Activated CD8-positive, alpha-beta memory T cell treated with anti-CD3 and anti-CD28 coated beads, Interleukin-2, amount 50 U/mL, for 1 hour (primary cell): ENCODE results near the gene SEZ6L.
"Not testable (repeated sequence)": the region's sequence is repeated elsewhere in the genome, so short reads cannot be mapped to it uniquely, and the experiment has no call there.

ENCODE experiments used
- DNase-seq: peaks from one replicate; pipeline ENCODE4 v3.0.0-alpha.2; 2020; ENCODE audit errors: extremely low read depth

Gene SEZ6L

DNA sequence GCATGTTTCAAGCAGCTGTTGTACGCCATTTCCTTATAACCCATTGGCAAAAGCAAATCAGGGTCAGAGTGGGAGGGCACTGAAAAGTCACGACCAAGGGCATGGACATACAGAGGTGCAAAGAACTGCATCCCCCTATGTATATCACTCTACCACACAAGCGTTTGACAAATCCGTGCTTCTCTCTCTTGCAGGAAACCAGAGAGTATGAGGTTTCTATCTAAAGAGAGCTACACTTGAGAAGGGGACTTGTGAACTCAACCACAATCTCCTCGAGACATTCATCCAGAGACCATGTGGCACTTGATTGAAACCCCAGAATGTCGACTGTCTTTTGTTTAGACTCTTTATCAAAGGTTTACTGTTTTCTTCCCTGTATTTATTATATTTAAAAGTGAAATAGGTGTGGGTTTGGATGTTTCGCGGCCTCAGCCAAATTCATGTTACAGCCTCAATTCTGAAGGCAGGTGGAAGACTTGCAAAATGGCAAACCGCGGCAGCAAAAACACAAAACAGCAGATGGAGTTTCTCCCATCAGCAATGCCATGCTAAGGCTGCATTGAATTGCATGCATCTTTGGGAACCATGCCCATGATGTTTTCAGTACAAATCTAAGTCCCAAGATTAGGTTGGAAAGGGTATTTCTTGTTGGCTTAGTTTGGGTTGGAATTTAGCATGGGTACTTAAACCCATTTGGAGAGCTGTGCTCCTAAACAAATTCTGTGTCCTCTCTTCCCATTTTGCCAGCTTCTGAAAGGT lies 211.0 kb downstream of the SEZ6L start:
- DNase-seq = no peak

DNA sequence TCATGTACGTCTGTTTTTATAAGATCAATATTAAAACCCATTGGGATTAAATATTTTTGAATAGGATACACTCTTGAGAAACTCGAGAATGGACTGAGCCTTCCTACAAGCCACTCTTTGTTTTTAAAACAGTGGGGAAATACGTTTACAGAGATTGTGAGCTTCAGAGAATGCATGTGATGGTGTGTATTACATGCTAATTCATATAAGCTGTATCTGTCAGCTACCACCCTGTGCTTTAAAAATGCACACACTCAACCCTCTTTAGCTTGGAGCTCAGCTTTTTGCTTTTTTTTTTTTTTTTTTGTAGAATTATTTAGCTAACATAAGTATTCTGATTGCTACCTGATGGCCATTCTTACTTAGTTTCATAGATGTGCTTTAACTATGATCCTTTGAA lies 213.5 kb downstream of the SEZ6L start:
- no peak for DNase-seq

DNA sequence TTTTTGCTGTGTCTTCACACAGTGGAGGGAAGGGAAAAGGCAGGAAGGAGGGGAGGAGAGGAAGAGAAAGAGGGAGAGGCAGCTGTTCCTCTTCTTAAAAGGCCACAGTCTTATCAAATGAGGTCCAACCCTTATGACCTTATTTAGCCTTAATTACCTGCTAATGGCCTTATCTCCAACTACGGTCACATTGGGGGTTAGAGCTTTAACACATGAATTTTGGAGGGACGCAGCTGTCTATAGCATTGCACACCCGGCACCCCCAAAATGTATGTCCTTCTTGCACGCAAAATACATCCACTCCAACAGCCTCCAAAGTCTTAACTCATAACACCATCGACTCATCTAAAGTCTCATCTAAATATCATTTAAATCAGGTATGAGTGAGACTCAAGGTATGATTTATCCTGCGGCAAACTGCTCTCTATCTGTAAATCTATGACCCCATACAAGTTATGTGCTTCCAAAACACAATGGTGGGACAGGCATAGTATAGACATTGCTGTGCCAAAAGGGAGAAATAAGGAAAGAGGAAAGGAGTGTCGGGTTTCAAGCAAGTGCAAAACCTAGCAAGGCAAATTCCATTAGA lies 214.8 kb downstream of the SEZ6L start:
- DNase-seq = no peak

DNA sequence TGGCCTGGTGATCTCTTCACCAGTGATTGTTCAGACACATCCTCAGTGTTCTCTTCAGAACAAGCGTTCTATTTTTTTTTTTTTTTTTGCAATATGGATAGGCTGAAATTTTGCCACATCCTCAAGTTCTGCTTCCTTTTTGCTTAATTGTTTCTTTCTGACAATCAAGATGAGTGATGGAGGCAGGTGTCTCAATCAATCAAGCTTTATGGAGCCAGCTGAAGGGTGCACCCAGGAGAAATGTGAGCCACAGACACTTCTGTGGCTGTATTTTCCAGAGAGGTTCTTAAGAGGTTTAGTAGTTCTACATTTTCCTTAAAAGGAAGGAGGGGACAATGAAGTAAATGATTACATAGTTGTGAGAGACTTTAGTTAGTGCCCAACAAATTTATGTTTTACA lies 215.9 kb downstream of the SEZ6L start:
- no peak for DNase-seq

DNA sequence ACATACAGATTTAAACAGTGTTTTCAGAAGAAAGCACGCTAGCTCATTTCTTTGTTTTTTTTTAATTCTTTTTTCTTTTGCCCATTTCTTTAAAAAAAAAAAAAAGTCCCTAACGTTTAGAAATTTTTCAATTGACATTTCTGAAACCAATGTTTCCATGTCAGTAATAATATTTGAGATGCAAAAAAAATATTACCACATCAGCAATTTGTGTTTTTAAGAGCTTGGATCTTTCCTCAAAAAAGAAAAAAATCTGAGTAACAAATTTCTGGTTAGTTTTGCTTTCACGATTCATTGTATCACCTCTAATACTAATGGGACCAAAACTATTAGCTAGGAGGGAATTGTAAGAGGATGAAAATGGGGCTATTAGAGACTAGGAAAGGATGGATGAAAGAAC lies 219.9 kb downstream of the SEZ6L start:
- DNase-seq = no peak

DNA sequence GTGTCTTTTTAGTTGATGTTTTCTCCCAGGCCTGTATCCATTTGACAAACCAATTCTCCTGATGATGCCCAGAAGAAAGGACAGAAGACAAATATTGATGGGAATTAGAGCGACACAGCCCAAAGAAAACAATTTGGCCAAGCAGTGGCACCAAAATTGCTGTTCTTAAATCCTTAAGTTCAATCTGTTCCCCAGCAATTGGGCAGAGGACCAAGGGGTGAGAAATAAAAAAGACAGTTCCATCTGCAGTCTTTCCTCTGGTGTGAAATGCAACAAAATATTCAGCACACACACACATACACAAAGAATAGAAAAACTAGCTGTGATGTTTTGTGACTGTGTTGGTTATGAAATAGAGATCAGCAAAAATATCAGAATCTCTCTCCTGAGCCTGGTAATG lies 221.8 kb downstream of the SEZ6L start:
- no peak for DNase-seq

DNA sequence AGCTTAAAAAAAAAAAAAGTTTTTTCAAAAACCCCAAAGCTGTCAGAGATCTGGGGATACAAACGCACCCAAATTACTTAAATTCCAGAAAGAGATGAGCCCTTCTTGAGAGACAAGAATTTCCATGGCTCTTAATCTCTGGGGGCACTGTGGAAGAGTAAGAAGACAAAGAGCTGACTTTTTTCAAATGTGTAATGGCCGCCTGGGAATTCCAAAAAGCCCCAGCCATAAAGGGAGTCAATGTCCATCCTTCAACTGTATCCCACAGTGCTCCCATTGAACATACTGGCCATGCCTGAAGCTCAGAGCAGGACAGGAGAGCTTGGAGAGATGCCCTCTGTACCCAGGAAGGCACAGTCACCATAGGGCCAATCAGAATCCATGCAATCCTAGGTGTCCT lies 222.4 kb downstream of the SEZ6L start:
- no peak for DNase-seq

DNA sequence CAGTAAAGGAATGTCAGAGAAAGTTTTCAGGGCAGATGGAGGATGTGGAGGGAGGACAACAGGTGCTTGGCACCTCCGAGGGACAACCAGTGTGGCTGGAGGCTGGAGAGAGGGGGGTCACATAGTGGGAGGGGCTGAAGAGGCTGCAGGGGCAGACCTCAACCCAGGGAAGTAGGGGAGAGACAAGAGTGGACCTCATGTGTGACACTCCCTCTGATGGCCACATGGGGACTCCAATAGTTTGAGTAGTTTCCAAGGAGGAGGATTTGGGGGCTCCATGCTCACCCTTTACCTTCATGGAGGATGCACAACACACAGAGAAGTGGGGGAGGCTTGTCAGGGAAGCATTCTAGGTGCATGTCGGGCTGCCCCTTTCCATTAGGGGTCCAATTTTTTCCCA lies 224.7 kb downstream of the SEZ6L start:
- DNase-seq = no peak

DNA sequence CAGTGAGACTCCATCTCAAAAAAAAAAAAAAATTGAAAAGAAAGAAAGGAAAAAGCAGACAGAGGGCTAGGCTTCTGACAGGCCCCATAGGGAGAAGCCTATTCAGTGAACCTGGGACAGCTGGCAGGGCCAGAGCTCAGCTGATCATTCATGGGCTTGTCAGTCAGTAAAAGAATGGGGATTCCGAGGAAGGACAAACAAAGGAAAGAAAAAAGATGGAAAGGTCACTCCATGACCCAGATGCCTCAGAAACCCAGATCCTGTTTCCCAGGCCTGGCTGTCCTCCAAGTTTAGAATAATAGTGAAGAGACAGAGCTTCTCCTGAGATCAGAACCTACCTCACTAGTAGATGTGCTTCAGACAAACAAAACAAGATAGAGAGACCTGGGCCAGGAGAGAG lies 225.5 kb downstream of the SEZ6L start:
- no peak for DNase-seq

DNA sequence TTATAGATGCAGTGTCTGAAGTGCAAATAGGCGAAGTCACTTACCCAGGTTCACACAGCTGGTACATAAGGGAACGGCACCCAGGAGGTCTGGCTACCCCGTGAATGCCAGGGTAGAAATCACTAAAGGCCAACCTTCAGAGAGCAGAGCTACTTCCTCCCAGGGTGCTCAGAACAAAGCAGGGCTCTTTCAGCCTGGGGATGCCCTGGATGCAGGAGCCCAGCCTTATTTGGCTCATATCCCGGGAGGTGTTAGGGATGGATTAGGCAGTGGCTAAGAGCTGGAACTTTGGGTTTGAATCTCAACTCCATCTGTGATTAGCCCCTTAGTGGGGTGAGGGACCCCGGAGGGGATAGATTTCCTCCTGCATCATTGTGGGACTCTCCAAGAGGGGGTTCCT lies 226.7 kb downstream of the SEZ6L start:
- no peak for DNase-seq

DNA sequence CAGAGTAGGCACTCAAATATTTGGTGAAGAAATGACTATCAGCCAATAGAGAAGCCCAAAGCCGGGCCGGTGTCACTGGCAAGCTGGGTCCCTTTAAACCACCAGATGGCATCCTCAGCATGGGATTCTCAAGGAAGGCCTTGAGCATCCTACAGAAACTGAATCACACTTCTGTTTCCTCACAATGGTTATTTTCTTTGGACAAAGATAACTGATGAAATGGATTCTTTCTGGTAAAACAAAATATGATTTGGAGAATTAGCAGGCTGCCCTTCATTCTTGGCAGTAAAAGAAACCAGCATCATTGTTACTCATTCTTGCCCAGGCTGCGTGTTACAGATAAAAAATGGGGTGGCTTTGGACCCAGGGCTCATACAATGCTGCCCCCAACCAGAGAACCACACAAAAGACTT lies 229.5 kb downstream of the SEZ6L start:
- no peak for DNase-seq

DNA sequence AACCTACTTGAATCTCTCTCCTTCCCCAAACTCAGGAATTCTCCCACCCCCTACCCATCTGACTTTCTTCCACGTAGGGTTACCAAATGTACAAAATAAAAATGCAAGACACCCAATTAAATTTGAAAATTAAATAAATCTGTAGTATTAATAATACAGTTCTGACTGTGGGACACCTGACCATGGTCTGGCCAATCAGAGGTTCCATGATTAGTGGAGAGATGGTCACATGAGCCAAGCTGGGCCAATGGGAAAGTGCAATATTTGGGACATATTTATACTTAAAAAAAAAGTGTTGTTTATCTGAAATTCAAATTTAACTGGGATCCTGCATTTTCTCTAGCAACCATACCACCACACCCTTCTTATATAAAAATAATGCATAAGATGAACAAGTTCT lies 230.0 kb downstream of the SEZ6L start:
- DNase-seq = no peak

DNA sequence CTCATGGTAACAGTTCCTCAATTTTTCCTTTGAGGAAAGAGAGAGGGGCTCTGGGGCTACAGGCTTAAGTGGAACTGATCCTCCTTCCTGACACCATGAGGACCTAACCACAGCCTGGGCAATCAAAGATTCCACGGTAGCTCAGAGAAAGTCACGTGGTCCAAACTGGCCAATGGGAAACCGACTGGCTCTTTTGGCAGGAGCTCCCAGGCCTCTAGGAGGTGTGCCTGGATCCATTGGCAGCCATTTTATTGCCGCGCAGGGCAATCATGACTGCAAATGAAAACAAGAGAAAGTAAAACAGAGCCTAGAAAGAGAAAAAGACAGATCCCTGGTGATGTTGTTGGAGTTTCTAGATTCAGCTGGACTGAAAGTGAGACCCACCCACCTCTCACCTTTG lies 232.5 kb downstream of the SEZ6L start:
- DNase-seq = no peak

DNA sequence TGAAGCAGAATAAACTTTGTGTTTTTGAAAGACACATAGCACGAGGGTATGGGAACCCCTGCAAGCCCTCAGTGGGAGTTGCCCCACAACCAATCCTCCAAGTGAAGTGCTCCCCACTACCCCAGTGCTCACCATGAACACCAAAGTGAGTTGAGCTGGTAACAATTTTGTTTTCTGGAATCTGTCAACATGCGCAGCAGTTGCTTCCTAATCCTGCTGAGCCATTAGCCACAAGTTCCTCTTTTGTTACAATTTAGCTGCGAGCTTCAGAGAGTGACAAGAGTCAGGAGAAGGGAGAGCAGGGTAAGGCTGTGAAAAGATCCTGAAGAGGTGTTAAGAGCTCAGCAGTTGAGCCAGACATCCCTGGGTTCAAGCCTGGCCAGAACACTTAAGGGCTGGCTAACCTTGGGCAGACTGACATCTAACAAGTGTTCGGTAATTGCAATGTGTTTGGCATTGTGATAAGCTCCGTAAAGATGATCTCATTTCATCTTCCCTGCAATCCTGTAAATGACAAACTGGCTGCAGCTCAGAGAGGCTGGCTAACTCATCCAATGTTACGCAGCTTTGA lies 235.7 kb downstream of the SEZ6L start:
- DNase-seq = no peak

DNA sequence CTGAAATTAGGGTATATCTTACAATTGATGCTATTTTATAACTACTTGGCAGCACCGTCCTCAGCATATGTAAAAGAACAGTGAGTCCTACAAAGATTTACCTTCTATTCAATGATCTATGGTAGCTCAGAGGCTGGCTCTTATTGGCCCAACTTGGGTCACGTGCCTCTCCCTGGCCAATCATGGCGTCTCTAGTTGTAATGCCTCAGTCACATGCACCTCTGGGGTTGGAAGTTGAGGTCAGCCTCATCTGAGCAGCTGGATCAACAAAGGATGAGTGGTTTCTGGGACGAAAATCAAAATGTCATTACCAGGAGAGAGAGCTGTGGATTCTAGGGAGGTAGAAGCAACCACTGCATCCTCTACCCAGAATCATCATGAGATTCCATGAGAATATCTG lies 236.9 kb downstream of the SEZ6L start:
- DNase-seq = no peak

DNA sequence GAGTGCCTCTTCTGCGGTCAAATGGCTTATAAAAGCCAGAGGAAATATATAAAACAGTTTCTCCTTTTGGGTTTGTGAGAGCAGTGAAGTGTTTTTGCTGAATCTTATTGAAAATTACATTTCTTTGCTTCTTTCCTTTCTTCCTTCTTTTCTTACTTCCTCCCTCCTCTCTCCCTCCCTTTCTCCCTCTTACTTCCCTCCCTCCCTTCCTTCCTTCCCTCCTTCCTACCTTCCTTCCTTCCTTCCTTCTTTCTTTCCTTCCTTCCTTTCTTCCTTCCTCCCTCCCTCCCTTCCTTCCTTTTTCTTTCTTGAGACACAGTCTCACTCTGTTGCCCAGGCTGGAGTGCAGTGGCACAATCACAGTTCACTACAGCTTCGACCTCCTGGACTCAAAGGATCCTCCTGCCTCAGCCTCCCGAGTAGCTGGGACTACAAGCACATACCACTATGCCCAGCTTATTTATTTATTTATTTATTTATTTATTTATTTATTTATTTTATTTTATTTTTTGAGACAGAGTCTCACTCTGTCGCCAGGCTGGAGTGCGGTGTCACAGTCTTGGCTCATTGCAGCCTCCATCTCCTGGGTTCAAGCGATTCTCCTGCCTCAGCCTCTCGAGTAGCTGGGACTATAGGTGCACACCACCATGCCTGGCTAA lies 239.4 kb downstream of the SEZ6L start:
- not testable (repeated sequence) for DNase-seq

DNA sequence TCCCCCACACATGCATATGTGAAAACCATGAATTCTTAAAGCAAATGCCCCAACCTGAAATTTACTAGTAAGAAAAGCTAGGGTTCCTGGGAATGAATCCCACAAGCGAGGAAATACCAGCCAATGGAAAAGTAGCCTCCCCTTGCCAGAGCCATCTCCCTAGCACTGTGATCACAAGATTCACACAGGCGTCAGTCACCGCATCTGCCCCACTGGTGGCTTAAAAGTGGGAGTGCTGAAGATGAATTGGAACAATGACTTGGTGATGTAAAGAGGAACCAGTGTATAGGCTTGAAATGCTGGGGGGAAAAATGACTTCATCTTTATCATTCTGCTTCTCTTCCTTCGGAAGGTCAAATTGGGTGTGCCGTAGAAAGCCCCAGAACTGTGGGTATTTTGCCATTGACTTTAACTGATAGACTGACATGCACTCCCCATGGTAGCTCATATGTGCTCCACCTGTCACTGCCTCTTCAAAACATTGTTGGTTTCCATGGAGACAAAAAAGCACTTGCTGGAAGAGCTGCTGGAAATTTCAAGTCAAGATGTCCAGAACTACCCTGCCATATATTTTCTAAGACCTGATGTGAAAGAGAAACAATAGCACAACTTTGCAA lies 240.6 kb downstream of the SEZ6L start:
- no peak for DNase-seq

DNA sequence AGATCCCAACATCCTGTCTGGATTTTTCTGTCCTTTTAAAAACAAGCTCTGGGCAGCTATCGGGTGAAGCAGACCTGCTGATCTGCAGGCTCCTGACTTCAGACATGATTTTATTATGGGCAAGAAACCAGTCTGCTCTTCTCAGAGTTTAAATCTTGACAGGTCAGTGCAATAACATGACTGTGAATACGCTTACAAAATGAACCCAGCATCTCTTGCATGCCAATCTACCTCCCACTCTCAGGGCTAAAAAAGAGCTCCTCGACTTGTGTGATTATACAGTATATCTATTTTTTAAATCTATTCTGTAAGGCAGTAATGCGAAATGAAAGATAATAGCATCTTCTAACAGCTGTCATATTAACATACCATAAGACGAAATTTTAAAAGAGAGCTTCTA lies 241.1 kb downstream of the SEZ6L start:
- DNase-seq = no peak

DNA sequence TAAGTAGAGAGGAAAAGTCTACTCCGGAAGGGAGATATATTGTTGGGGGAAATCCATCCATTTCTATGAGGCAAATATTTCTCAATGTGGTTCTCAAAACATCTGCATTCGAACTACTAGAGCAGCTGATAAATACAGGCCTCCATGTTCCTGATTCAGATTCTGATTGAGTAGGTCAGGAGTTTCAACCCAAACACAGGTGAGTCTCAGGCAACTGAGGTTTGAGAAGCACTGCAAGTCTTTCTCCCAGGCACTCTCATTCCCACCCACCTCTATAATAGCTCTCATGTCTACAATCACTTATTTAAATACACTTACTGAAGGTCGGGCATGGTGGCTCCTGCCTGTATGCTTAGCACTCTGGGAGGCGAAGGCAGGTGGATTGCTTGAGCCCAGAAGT lies 245.1 kb downstream of the SEZ6L start:
- no peak for DNase-seq

DNA sequence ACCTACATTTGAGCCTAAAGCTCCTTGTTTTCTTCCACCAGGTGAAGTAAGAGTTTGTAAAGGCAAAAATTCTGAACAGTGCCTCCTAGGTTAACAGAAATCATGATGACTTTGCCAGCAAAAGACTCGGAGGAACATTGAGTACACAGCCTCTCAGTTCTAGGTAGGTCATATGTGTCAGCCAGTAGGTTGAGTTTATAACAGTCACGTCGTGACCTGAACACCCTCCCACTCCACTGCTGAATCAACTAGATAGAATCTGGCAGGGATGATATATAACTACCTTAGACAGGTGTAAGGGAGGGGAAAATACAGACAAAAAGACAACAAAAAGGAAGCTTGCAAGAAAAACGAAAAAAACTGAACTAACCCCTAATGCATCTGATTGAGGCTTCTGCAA lies 247.0 kb downstream of the SEZ6L start:
- no peak for DNase-seq

DNA sequence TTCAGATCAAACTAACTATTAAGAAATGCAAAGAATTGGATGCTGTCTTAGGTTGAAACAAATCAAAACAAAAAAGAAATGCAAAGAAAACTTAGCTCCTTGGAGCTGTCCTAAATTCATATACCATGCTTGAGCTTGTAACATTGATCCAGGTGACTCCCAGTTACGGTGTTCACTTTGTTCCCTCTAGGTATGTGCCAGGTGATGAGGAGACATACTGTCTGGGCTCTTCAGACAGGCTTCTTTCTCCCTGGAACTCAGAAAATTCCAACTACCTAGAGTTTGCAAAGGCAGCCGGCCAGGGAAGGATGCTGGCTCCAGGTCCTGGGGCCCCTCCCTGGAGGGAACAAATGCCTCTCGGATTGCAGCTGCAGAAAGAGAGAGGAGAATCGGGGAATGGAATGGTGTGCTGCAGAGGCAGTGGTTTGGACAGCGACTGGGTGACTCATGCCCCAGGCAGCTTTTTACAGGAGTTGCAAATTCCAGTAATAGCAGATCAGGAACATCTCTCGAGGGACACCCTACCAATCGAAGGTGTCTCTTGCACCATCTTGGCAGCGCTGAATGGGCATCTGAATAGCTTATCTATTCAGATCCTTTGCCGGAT lies 247.5 kb downstream of the SEZ6L start:
- DNase-seq = no peak

DNA sequence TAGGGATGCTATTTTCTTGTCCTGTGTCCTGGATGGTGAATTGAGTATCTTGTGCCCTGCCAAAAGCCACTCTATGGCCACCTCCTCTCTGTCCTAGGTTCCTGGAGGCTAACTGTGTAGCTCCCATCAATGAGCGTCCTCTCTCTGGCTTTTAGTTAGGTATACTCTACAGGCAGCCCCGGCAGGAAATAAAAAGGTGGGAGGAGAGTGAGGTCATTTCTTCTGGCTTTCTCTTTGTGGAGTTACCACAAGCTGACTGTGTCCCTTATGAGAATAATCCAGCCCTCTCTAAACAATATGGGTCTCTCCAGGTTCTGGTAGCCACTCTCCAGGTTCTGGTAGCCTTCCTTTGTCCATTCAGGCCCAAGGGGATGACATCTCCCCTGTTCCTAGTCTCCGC lies 248.1 kb downstream of the SEZ6L start:
- no peak for DNase-seq
